Common myeloid progenitor, CD34-positive (primary cell): ENCODE measurements around the gene DHX58.

Experiments
- CTCF ChIA-PET: fragments of 350-600 bp; sonication (Branson Sonifier 250); formaldehyde crosslinking; loops from one replicate; lab custom pipeline; 2021; ENCODE audit warnings: antibody characterized with exemption; lab: Charles Lee
- POLR2A ChIA-PET: fragments of 350-600 bp; sonication (Branson Sonifier 250); formaldehyde crosslinking; loops from one replicate; lab custom pipeline; 2021; ENCODE audit warnings: antibody characterized with exemption; lab: Charles Lee
- DNase-seq, 3 donors: peaks; one replicate each; pipeline versions ENCODE4 v3.0.0 to v3.0.0-alpha.2; 2013
- H3K27ac ChIP-seq, 2 experiments: 1 replicate in 1 of 2; 2 replicates in 1 of 2; pipeline ENCODE4 v1.7.0; 2013; ENCODE audit warnings: inconsistent platforms in 2 of 2, low read length in 2 of 2, mild to moderate bottlenecking in 2 of 2, low read depth in 1 of 2, moderate library complexity in 1 of 2; ENCODE audit not compliant: severe bottlenecking in 2 of 2, insufficient read depth in 1 of 2, poor library complexity in 1 of 2
- H3K27me3 ChIP-seq, 5 experiments: replicated peaks in 2 of 5; 1 replicate in 3 of 5; 2 replicates in 2 of 5; pipeline versions ENCODE4 v1.6.1 to v1.7.0; 2013; ENCODE audit warnings: low read length in 4 of 5, mild to moderate bottlenecking in 2 of 5, moderate library complexity in 2 of 5, inconsistent platforms in 1 of 5; ENCODE audit not compliant: insufficient read depth in 5 of 5, control insufficient read depth in 4 of 5
- H3K36me3 ChIP-seq, 4 experiments: 1 replicate in 2 of 4; 2 replicates in 2 of 4; pipeline versions ENCODE4 v1.6.1 to v1.7.0; 2013; ENCODE audit warnings: low read length in 3 of 4, control low read depth in 1 of 4, mild to moderate bottlenecking in 1 of 4; ENCODE audit not compliant: control insufficient read depth in 4 of 4, insufficient read depth in 4 of 4
- H3K4me1 ChIP-seq, 4 experiments: 1 replicate in 3 of 4; 2 replicates in 1 of 4; pipeline versions ENCODE4 v1.6.1 to v1.7.1; 2013; ENCODE audit warnings: low read length in 3 of 4, mild to moderate bottlenecking in 3 of 4, control low read depth in 1 of 4, inconsistent platforms in 1 of 4, moderate library complexity in 1 of 4; ENCODE audit not compliant: control insufficient read depth in 4 of 4, insufficient read depth in 4 of 4; ENCODE audit errors: control extremely low read depth in 1 of 4
- H3K4me3 ChIP-seq, 7 experiments: 1 replicate in 4 of 7; 2 replicates in 3 of 7; pipeline versions ENCODE4 v1.5.1 to v1.7.0; 2013; ENCODE audit warnings: mild to moderate bottlenecking in 7 of 7, low read length in 6 of 7, moderate library complexity in 6 of 7, inconsistent platforms in 2 of 7, low read depth in 2 of 7, control low read depth in 1 of 7; ENCODE audit not compliant: insufficient read depth in 4 of 7, control insufficient read depth in 1 of 7; ENCODE audit errors: extremely low read depth in 1 of 7
- H3K9me3 ChIP-seq, 5 experiments: 1 replicate in 4 of 5; 2 replicates in 1 of 5; pipeline versions ENCODE4 v1.6.1 to v1.7.1; 2013; ENCODE audit warnings: low read length in 4 of 5, mild to moderate bottlenecking in 2 of 5, inconsistent platforms in 1 of 5, low read depth in 1 of 5, moderate library complexity in 1 of 5; ENCODE audit not compliant: control insufficient read depth in 4 of 5, insufficient read depth in 2 of 5; ENCODE audit errors: control extremely low read depth in 1 of 5
- WGBS: methylation state at CpG from one replicate; pipeline ENCODE4 v1.1.5; 2013; ENCODE audit not compliant: insufficient coverage; 5-methylcytosine and 5-hydroxymethylcytosine counted together

DHX58 gene

GRCh38 chr17:42135664-42136653 is 23.4 kb upstream of the DHX58 start:
- ChIA-PET POLR2A (interaction anchor here (0.7 to 0.8 kb wide), 2 partner anchors 18 to 319 kb away, joined by 3 read pairs; no protein-coding TSS in a partner anchor), CTCF (interaction anchor here (0.6 to 5.3 kb wide), 9 partner anchors 8 to 52 kb away, joined by 3 to 24 read pairs (median 4); partner anchors contain the start of gene DHX58)
- peak in 1 of 3 donors; percentile 38 for DNase-seq
- peaks cover 1 to 50% (median 10%) of the 10 kb centered on the region in 4 experiments for H3K36me3 ChIP-seq
- 73% methylated on average over 10 of the region's 15 CpGs for WGBS
- peak overlapping the region in 1 of 2 experiments; percentile 45 for H3K27ac ChIP-seq
- H3K4me3 ChIP-seq = no peak overlapping the region
- no peaks in the 10 kb centered on the region for H3K27me3 ChIP-seq
- H3K4me1 ChIP-seq = peaks cover 17 to 57% (median 46%) of the 10 kb centered on the region in 4 experiments
- H3K9me3 ChIP-seq = no peaks in the 10 kb centered on the region

GRCh38 chr17:42135151-42135550 is 22.6 kb upstream of the DHX58 start:
- POLR2A ChIA-PET = interaction anchor here (0.8 kb wide), 1 partner anchor 19 kb away, joined by 3 read pairs; no protein-coding TSS in a partner anchor
- Histone ChIP-seq H3K9me3 (no peaks in the 10 kb centered on the region), H3K36me3 (peaks cover 0 to 53% (median 12%) of the 10 kb centered on the region in 4 experiments), H3K27me3 (no peaks in the 10 kb centered on the region), H3K4me1 (peaks cover 17 to 64% (median 54%) of the 10 kb centered on the region in 4 experiments), H3K4me3 (no peak overlapping the region), H3K27ac (peak overlapping the region in 1 of 2 experiments; percentile 25)
- WGBS = 100% methylated on average over 4 of the region's 6 CpGs
- DNase-seq = no peak
- CTCF ChIA-PET = interaction anchor here (1.1 to 2.7 kb wide), 5 partner anchors 15 to 52 kb away, joined by 3 to 8 read pairs (median 4); no protein-coding TSS in a partner anchor

GRCh38 chr17:42133461-42134041 is 21.0 kb upstream of the DHX58 start:
- H3K4me3 ChIP-seq = peak overlapping the region in 1 of 7 experiments; percentile 61
- ChIA-PET CTCF (interaction anchor here (0.8 to 3.5 kb wide), 7 partner anchors 8 to 48 kb away, joined by 3 to 13 read pairs (median 4); partner anchors contain the start of genes HSPB9 and KCNH4), POLR2A (interaction anchor here (1.2 to 1.4 kb wide), 2 partner anchors 10 to 20 kb away, joined by 3 to 4 read pairs; no protein-coding TSS in a partner anchor)
- H3K4me1 ChIP-seq = peaks cover 17 to 72% (median 55%) of the 10 kb centered on the region in 4 experiments
- peaks cover 0 to 56% (median 19%) of the 10 kb centered on the region in 4 experiments for H3K36me3 ChIP-seq
- peak overlapping the region in 1 of 2 experiments; percentile 60 for H3K27ac ChIP-seq
- no peaks in the 10 kb centered on the region for H3K27me3 ChIP-seq
- no peaks in the 10 kb centered on the region for H3K9me3 ChIP-seq
- 42% methylated on average over 4 of the region's 4 CpGs for WGBS
- peak in 2 of 3 donors; percentile 68 to 79 for DNase-seq

DNA sequence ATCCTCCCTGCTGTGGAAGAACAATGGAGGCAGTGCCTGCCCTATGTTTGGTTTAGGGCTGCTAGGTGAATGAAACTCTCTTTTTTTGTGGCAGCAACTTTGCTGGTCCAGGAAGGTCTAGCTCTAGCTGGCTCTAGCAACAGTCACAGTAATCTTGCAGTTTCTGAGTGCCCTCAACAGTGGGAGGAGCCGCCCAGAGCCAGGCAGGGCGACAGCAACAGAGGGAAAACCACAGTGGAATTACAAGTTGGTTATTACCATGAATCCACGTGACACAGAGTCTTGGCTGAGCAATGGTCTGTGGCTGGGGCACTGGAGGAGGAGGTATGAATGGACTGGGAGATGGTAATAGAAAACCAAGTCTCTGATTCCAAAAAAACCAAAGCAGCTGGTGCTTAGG is 20.4 kb upstream of the DHX58 start:
- peak overlapping the region in 1 of 2 experiments; percentile 60 for H3K27ac ChIP-seq
- no peaks in the 10 kb centered on the region for H3K9me3 ChIP-seq
- H3K4me3 ChIP-seq = peak overlapping the region in 5 of 7 experiments; percentile 7 to 61 (median 46)
- peaks cover 3 to 56% (median 25%) of the 10 kb centered on the region in 4 experiments for H3K36me3 ChIP-seq
- ChIA-PET CTCF (interaction anchor here (1.2 to 3.5 kb wide), 5 partner anchors 10 to 49 kb away, joined by 3 to 13 read pairs (median 6); partner anchors contain the start of gene KCNH4), POLR2A (interaction anchor here (1.2 to 1.4 kb wide), 2 partner anchors 9 to 21 kb away, joined by 3 to 4 read pairs; no protein-coding TSS in a partner anchor)
- WGBS = 0% methylated on average over 3 of the region's 3 CpGs
- DNase-seq = peak; percentile 59 to 83 (median 77)
- H3K27me3 ChIP-seq = no peaks in the 10 kb centered on the region
- H3K4me1 ChIP-seq = peaks cover 17 to 72% (median 55%) of the 10 kb centered on the region in 4 experiments

GRCh38 chr17:42131981-42132432 is 19.5 kb upstream of the DHX58 start:
- H3K4me1 ChIP-seq = peaks cover 17 to 72% (median 55%) of the 10 kb centered on the region in 4 experiments
- ChIA-PET POLR2A (interaction anchor here (0.6 to 2.1 kb wide), 2 partner anchors 11 to 77 kb away, joined by 3 to 9 read pairs; partner anchors contain the start of gene KAT2A), CTCF (interaction anchor here (1.2 to 3.5 kb wide), 9 partner anchors 11 to 106 kb away, joined by 3 to 13 read pairs (median 6); partner anchors contain the start of genes GHDC and KCNH4)
- H3K9me3 ChIP-seq = no peaks in the 10 kb centered on the region
- peak overlapping the region in 5 of 7 experiments; percentile 13 to 61 (median 31) for H3K4me3 ChIP-seq
- WGBS = 0% methylated on average over 1 of the region's 4 CpGs
- peaks cover 3 to 64% (median 33%) of the 10 kb centered on the region in 4 experiments for H3K36me3 ChIP-seq
- no peaks in the 10 kb centered on the region for H3K27me3 ChIP-seq
- peak overlapping the region; percentile 51 to 60 for H3K27ac ChIP-seq
- peak; percentile 56 to 67 (median 60) for DNase-seq

DNA sequence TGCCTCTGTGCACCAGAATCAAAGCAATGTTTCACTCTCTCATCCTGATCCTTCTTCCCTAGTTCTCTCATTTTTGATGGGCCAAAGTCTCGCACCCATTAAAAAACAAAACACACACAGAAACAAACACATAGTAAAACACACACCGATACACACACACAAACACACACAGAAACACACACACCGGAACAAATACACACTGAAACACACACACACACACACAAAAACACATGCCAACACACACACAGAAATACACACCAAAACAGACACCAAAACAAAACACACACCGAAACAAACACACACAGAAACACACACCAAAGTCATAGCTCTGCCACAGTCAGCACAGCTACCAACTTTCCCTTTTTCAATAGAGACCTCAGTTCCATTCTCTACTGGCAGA is 18.7 kb upstream of the DHX58 start:
- no peaks in the 10 kb centered on the region for H3K9me3 ChIP-seq
- H3K36me3 ChIP-seq = peaks cover 5 to 63% (median 38%) of the 10 kb centered on the region in 4 experiments
- ChIA-PET POLR2A (interaction anchor here (2.1 kb wide), 1 partner anchor 10 kb away, joined by 9 read pairs; the partner anchor contains the start of gene KAT2A), CTCF (interaction anchor here (1.0 to 6.1 kb wide), 16 partner anchors 8 to 139 kb away, joined by 3 to 24 read pairs (median 5); partner anchors contain the start of genes GHDC and KCNH4)
- whole genome bisulfite sequencing = 100% methylated on average over 1 of the region's 4 CpGs
- peak overlapping the region; percentile 51 to 60 for H3K27ac ChIP-seq
- DNase-seq = no peak
- H3K4me3 ChIP-seq = peak overlapping the region in 2 of 7 experiments; percentile 31 to 53
- no peaks in the 10 kb centered on the region for H3K27me3 ChIP-seq
- peaks cover 17 to 68% (median 52%) of the 10 kb centered on the region in 4 experiments for H3K4me1 ChIP-seq
